ENCODE data around the gene MCC. TPM values are rescaled to one million over a fixed set of nuclear protein-coding genes. Genes with fewer than 3 reads are reported as not detected.

MCC gene
- total and polyA plus RNA-seq, 2 experiments from 2014 or later = 3.4 to 8.8 TPM

GRCh38 chr5:113171520-113171919, 316.7 kb downstream of the MCC start:
- H3K9me2 ChIP-seq (ENCODE audit: insufficient read depth) = no peaks in the 10 kb centered on the region
- no peaks in the 10 kb centered on the region for H3K36me3 ChIP-seq (ENCODE audit: low read depth)
- H3K9me3 ChIP-seq (ENCODE audit: low read depth) = no peaks in the 10 kb centered on the region
- H2AFZ ChIP-seq = no peak overlapping the region
- H3K79me2 ChIP-seq (ENCODE audit: insufficient read depth) = no peaks in the 10 kb centered on the region
- no peak overlapping the region for H3K9ac ChIP-seq
- H3F3A ChIP-seq (ENCODE audit: insufficient read depth) = peaks cover 18% of the 10 kb centered on the region
- no peak overlapping the region for H3K4me2 ChIP-seq (ENCODE audit: unreplicated experiment)
- H3K4me1 ChIP-seq (ENCODE audit: insufficient read depth) = peaks cover 10% of the 10 kb centered on the region
- WGBS, 2 experiments (ENCODE audit: low coverage in 1 of 2, low lambda C conversion rate in 2 of 2, missing lambda C conversion rate in 2 of 2) = 95 to 98% methylated on average over 3 to 5 of the region's 5 CpGs
- no peaks in the 10 kb centered on the region for H3K27me3 ChIP-seq (replicated peaks; ENCODE audit: insufficient read depth)
- H3K4me3 ChIP-seq = no peak overlapping the region
- in situ Hi-C loops (cut with MboI) = no loop called here
- no peak overlapping the region for H3K27ac ChIP-seq
- no peak for TF ChIP-seq EZH2 (IDR thresholded peaks at IDR 0.05; ENCODE audit: insufficient read depth, poor library complexity, severe bottlenecking)
- no peak for TF ChIP-seq EZH2phosphoT487 (IDR thresholded peaks at IDR 0.05; ENCODE audit: insufficient read depth, low read depth)
- no peaks in the 10 kb centered on the region for H4K20me1 ChIP-seq (ENCODE audit: insufficient read depth)
- DNase-seq = no peak

GRCh38 chr5:113170707-113171106, 317.5 kb downstream of the MCC start:
- no peaks in the 10 kb centered on the region for H3K36me3 ChIP-seq (ENCODE audit: low read depth)
- H3K27me3 ChIP-seq (replicated peaks; ENCODE audit: insufficient read depth) = no peaks in the 10 kb centered on the region
- no peaks in the 10 kb centered on the region for H3K79me2 ChIP-seq (ENCODE audit: insufficient read depth)
- in situ Hi-C loops (cut with MboI) = no loop called here
- H4K20me1 ChIP-seq (ENCODE audit: insufficient read depth) = no peaks in the 10 kb centered on the region
- no peak overlapping the region for H3K4me2 ChIP-seq (ENCODE audit: unreplicated experiment)
- no peak overlapping the region for H2AFZ ChIP-seq
- no peak overlapping the region for H3K27ac ChIP-seq
- no peak overlapping the region for H3K9ac ChIP-seq
- TF ChIP-seq EZH2 (IDR thresholded peaks at IDR 0.05; ENCODE audit: insufficient read depth, poor library complexity, severe bottlenecking) (no peak), EZH2phosphoT487 (IDR thresholded peaks at IDR 0.05; ENCODE audit: insufficient read depth, low read depth) (no peak)
- peaks cover 16% of the 10 kb centered on the region for H3K4me1 ChIP-seq (ENCODE audit: insufficient read depth)
- WGBS, 2 experiments (ENCODE audit: low coverage in 1 of 2, low lambda C conversion rate in 2 of 2, missing lambda C conversion rate in 2 of 2) = 71% methylated on average over 4 of the region's 4 CpGs
- no peaks in the 10 kb centered on the region for H3K9me3 ChIP-seq (ENCODE audit: low read depth)
- peaks cover 25% of the 10 kb centered on the region for H3F3A ChIP-seq (ENCODE audit: insufficient read depth)
- H3K9me2 ChIP-seq (ENCODE audit: insufficient read depth) = no peaks in the 10 kb centered on the region
- DNase-seq = no peak
- H3K4me3 ChIP-seq = no peak overlapping the region

GRCh38 chr5:113169720-113170119, 318.5 kb downstream of the MCC start:
- no peaks in the 10 kb centered on the region for H3K79me2 ChIP-seq (ENCODE audit: insufficient read depth)
- H3F3A ChIP-seq (ENCODE audit: insufficient read depth) = peaks cover 25% of the 10 kb centered on the region
- H3K4me3 ChIP-seq = no peak overlapping the region
- in situ Hi-C loops (cut with MboI) = no loop called here
- 50 to 63% methylated on average over 1 of the region's 1 CpG for WGBS, 2 experiments (ENCODE audit: low coverage in 1 of 2, low lambda C conversion rate in 2 of 2, missing lambda C conversion rate in 2 of 2)
- H3K27ac ChIP-seq = no peak overlapping the region
- peaks cover 16% of the 10 kb centered on the region for H3K4me1 ChIP-seq (ENCODE audit: insufficient read depth)
- TF ChIP-seq EZH2 (IDR thresholded peaks at IDR 0.05; ENCODE audit: insufficient read depth, poor library complexity, severe bottlenecking) (no peak), EZH2phosphoT487 (IDR thresholded peaks at IDR 0.05; ENCODE audit: insufficient read depth, low read depth) (no peak)
- H3K4me2 ChIP-seq (ENCODE audit: unreplicated experiment) = no peak overlapping the region
- H2AFZ ChIP-seq = no peak overlapping the region
- no peak for DNase-seq
- H3K27me3 ChIP-seq (replicated peaks; ENCODE audit: insufficient read depth) = no peaks in the 10 kb centered on the region
- H4K20me1 ChIP-seq (ENCODE audit: insufficient read depth) = no peaks in the 10 kb centered on the region
- no peaks in the 10 kb centered on the region for H3K9me3 ChIP-seq (ENCODE audit: low read depth)
- no peaks in the 10 kb centered on the region for H3K9me2 ChIP-seq (ENCODE audit: insufficient read depth)
- no peak overlapping the region for H3K9ac ChIP-seq
- H3K36me3 ChIP-seq (ENCODE audit: low read depth) = no peaks in the 10 kb centered on the region

GRCh38 chr5:113167985-113168384, 320.3 kb downstream of the MCC start:
- WGBS, 2 experiments (ENCODE audit: low coverage in 1 of 2, low lambda C conversion rate in 2 of 2, missing lambda C conversion rate in 2 of 2) = 97 to 98% methylated on average over 2 of the region's 2 CpGs
- Histone ChIP-seq H3K4me2 (ENCODE audit: unreplicated experiment) (peak overlapping the region; percentile 76), H3K27ac (no peak overlapping the region)

More at GRCh38 chr5:113167985-113168384, 320.3 kb downstream of the MCC start:
- Histone ChIP-seq H3K9me3 (ENCODE audit: low read depth) (no peaks in the 10 kb centered on the region), H3K79me2 (ENCODE audit: insufficient read depth) (no peaks in the 10 kb centered on the region), H3K4me3 (no peak overlapping the region), H3K9me2 (ENCODE audit: insufficient read depth) (no peaks in the 10 kb centered on the region), H3K36me3 (ENCODE audit: low read depth) (no peaks in the 10 kb centered on the region), H4K20me1 (ENCODE audit: insufficient read depth) (no peaks in the 10 kb centered on the region), H3F3A (ENCODE audit: insufficient read depth) (peaks cover 25% of the 10 kb centered on the region), H2AFZ (no peak overlapping the region), H3K27me3 (replicated peaks; ENCODE audit: insufficient read depth) (no peaks in the 10 kb centered on the region), H3K4me1 (ENCODE audit: insufficient read depth) (peaks cover 23% of the 10 kb centered on the region), H3K9ac (no peak overlapping the region)
- in situ Hi-C loops (cut with MboI) = no loop called here
- no peak for TF ChIP-seq EZH2phosphoT487 (IDR thresholded peaks at IDR 0.05; ENCODE audit: insufficient read depth, low read depth)
- TF ChIP-seq EZH2 (IDR thresholded peaks at IDR 0.05; ENCODE audit: insufficient read depth, poor library complexity, severe bottlenecking) = no peak
- no peak for DNase-seq
